DND-41 (cell line): ENCODE data around the gene ADPRHL1.

Experiments used
- ATAC-seq: fragments of 200-7000 bp; cut with Tn5 transposase; 3 replicates; pipeline ENCODE4 v1.9.1; 2021; ENCODE audit warnings: low read depth; ENCODE audit not compliant: insufficient read depth
- DNase-seq: peaks from one replicate; pipeline ENCODE4 v3.0.0-alpha.2; 2020
- H2AFZ ChIP-seq: 2 replicates; pipeline ENCODE4 v1.6.0; 2012; ENCODE audit warnings: low read depth, low read length
- H3K27ac ChIP-seq: 2 replicates; pipeline ENCODE4 v1.5.1; 2012; ENCODE audit warnings: low read length, inconsistent platforms
- H3K27me3 ChIP-seq: fragments of 200-600 bp; sonication (generic); 2 replicates; pipeline ENCODE4 v1.6.0; 2012; ENCODE audit warnings: low read length, mild to moderate bottlenecking, inconsistent platforms; ENCODE audit not compliant: insufficient read depth, poor library complexity
- H3K36me3 ChIP-seq: 2 replicates; pipeline ENCODE4 v1.5.1; 2012; ENCODE audit warnings: low read length, inconsistent platforms; ENCODE audit not compliant: insufficient read depth
- H3K4me1 ChIP-seq: 2 replicates; pipeline ENCODE4 v1.5.1; 2012; ENCODE audit warnings: mild to moderate bottlenecking, low read length; ENCODE audit not compliant: insufficient read depth
- H3K4me2 ChIP-seq: 2 replicates; pipeline ENCODE4 v1.6.0; 2012; ENCODE audit warnings: mild to moderate bottlenecking, moderate library complexity, low read length, inconsistent platforms; ENCODE audit not compliant: insufficient read depth
- H3K4me3 ChIP-seq, 2 experiments: fragments of 200-600 bp in 1 of 2; shearing (Covaris generic) in 1 of 2; 2 replicates each; pipeline ENCODE4 v1.5.1; 2012 to 2016; ENCODE audit warnings: inconsistent platforms in 2 of 2, low read length in 2 of 2, mild to moderate bottlenecking in 2 of 2, low read depth in 1 of 2, moderate library complexity in 1 of 2
- H3K79me2 ChIP-seq: 2 replicates; pipeline ENCODE4 v1.6.0; 2012; ENCODE audit warnings: low read length, inconsistent platforms; ENCODE audit not compliant: insufficient read depth
- H3K9ac ChIP-seq: 2 replicates; pipeline ENCODE4 v1.6.0; 2012; ENCODE audit warnings: low read depth, mild to moderate bottlenecking, inconsistent platforms, low read length, moderate library complexity
- H3K9me3 ChIP-seq: 2 replicates; pipeline ENCODE4 v1.5.1; 2012; ENCODE audit warnings: low read length, moderate library complexity, mild to moderate bottlenecking, inconsistent platforms; ENCODE audit not compliant: insufficient read depth, severe bottlenecking
- H4K20me1 ChIP-seq: 2 replicates; pipeline ENCODE4 v1.6.0; 2012; ENCODE audit warnings: low read length; ENCODE audit not compliant: insufficient read depth
- EZH2 ChIP-seq: IDR thresholded peaks from 3 replicates; pipeline ENCODE4 v1.6.1; 2012; ENCODE audit warnings: borderline replicate concordance, low read depth, mild to moderate bottlenecking, moderate library complexity, low read length, inconsistent platforms; ENCODE audit not compliant: severe bottlenecking
- TF ChIP-seq, protein P1 (sequence below): IDR thresholded peaks from 2 replicates; pipeline ENCODE4 v1.5.1; 2012; ENCODE audit warnings: borderline replicate concordance, low read length, moderate library complexity, mild to moderate bottlenecking; ENCODE audit not compliant: poor library complexity, severe bottlenecking; ENCODE audit errors: extremely low read depth

ADPRHL1 gene

DNA sequence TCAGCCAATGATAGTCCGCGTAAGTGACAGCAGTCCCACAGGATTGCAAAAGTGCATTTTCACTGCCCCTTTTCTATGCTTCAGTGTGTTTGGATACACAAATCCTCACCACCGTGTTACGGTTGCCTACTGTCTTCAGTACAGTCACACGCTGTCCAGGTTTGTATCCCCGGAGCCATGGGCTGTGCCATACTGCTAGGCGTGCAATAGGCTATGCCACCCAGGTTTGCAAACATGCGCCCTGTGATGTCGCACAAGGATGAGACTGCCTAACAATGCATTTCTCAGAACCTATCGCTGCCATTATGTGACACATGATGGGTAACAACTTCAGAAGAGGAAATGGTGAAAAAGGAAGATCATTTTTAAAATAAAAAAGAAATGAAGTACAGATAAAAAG is 16.8 kb upstream of the ADPRHL1 start:
- H3K4me2 ChIP-seq = no peak overlapping the region
- peaks cover 68% of the 10 kb centered on the region for H3K36me3 ChIP-seq
- DNase-seq = no peak
- H4K20me1 ChIP-seq = peaks cover 15% of the 10 kb centered on the region
- H3K9ac ChIP-seq = no peak overlapping the region
- no peaks in the 10 kb centered on the region for H3K9me3 ChIP-seq
- no peak overlapping the region for H3K27ac ChIP-seq
- no peak for ATAC-seq
- no peak overlapping the region for H2AFZ ChIP-seq
- H3K4me1 ChIP-seq = no peaks in the 10 kb centered on the region
- peaks cover 9% of the 10 kb centered on the region for H3K79me2 ChIP-seq
- no peaks in the 10 kb centered on the region for H3K27me3 ChIP-seq
- H3K4me3 ChIP-seq = no peak overlapping the region
- no peak for TF ChIP-seq EZH2
- TF ChIP-seq, protein P1, sequence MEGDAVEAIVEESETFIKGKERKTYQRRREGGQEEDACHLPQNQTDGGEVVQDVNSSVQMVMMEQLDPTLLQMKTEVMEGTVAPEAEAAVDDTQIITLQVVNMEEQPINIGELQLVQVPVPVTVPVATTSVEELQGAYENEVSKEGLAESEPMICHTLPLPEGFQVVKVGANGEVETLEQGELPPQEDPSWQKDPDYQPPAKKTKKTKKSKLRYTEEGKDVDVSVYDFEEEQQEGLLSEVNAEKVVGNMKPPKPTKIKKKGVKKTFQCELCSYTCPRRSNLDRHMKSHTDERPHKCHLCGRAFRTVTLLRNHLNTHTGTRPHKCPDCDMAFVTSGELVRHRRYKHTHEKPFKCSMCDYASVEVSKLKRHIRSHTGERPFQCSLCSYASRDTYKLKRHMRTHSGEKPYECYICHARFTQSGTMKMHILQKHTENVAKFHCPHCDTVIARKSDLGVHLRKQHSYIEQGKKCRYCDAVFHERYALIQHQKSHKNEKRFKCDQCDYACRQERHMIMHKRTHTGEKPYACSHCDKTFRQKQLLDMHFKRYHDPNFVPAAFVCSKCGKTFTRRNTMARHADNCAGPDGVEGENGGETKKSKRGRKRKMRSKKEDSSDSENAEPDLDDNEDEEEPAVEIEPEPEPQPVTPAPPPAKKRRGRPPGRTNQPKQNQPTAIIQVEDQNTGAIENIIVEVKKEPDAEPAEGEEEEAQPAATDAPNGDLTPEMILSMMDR = no peak

- ATAC-seq = no peak
- Histone ChIP-seq H3K79me2 (peaks cover 9% of the 10 kb centered on the region), H3K27ac (no peak overlapping the region), H3K27me3 (no peaks in the 10 kb centered on the region), H3K36me3 (peaks cover 64% of the 10 kb centered on the region), H3K4me1 (no peaks in the 10 kb centered on the region), H3K9ac (no peak overlapping the region), H3K4me2 (no peak overlapping the region), H4K20me1 (peaks cover 15% of the 10 kb centered on the region), H2AFZ (no peak overlapping the region), H3K9me3 (no peaks in the 10 kb centered on the region), H3K4me3 (no peak overlapping the region)
- no peak for DNase-seq
- TF ChIP-seq, protein P1 = no peak
- no peak for TF ChIP-seq EZH2
These were observed 16.3 kb upstream of the ADPRHL1 start for GRCh38 chr13:113469582-113469981.

DNA sequence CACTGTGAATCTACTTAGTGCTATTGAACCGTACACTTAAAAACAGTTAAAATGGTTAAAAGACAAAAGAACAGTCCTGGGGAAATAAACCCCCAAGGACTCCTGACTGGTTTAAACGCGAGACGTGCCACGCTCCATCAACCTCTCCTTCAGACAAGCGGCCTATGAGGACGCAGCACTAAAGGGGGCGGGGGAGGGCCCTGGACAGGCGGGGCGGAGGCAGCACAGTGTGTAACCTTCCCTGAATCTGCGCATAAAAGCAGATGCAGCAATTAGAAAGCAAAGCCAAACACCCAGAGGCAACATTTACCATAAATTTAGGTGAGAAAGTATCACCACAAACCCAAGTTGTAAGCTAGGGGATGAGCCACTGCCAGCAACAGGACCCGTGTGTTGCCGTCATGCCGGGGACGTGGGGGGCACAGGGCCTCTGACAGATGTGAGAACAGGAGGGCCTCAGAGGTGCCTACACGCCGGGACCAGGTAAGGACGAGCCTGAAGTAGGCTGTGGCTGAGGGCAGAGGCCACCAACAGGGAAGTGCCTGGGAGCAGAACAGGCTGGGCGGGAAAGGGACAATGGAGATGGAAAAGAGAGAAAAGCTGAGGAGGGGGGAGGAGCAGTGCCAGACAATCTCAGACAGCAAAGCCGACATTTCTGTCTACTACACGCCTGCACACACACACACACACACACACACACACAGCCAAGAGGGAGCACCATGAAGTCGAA is 15.3 kb upstream of the ADPRHL1 start:
- no peaks in the 10 kb centered on the region for H3K27me3 ChIP-seq
- no peak overlapping the region for H3K4me3 ChIP-seq
- TF ChIP-seq EZH2 = no peak
- TF ChIP-seq, protein P1 = no peak
- no peak overlapping the region for H2AFZ ChIP-seq
- H3K4me2 ChIP-seq = no peak overlapping the region
- H3K9ac ChIP-seq = no peak overlapping the region
- H3K4me1 ChIP-seq = no peaks in the 10 kb centered on the region
- DNase-seq = no peak
- H3K9me3 ChIP-seq = no peaks in the 10 kb centered on the region
- ATAC-seq = no peak
- H3K79me2 ChIP-seq = peaks cover 9% of the 10 kb centered on the region
- H3K27ac ChIP-seq = no peak overlapping the region
- H4K20me1 ChIP-seq = peaks cover 15% of the 10 kb centered on the region
- peaks cover 58% of the 10 kb centered on the region for H3K36me3 ChIP-seq
